Measurements from ENCODE around the gene CCDC172.

DNA sequence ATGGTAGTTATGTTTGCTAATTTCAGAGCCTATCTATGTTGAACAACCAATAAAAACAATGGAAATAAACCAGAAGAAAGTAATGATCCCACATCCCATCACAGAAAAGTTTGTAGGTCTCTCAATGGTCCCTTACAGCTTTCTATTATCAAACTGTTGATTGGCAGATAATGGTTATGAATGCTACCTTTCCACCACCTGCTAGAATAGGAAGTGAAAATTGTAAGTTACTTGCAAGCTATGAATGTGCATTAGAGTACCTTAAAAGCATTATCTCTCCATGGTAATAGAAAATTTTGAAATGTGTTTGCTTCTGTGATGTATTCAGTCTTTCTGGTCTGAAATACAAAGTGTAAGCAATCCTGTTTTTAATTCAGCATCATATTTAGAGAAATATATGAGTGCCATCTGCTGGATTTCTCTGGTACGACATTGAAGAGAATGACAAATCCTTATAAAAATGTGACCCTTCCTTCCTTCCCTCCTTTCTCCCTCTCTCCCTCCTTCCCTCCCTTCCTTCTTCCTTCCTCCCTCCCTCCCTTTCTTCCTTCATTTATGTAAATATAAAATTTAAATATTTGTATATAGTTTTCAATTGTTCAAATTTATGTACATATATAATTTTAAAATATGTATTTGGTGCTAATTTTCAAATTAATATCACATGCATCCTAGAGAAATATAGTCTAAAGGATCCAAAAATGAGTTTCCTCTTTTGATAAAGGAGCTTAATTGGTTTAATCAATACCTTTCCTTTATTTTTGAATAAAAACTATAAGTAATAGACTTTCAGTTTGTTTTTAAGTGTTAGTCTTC is 62.0 kb downstream of the CCDC172 start:
- TF ChIP-seq, protein P1, sequence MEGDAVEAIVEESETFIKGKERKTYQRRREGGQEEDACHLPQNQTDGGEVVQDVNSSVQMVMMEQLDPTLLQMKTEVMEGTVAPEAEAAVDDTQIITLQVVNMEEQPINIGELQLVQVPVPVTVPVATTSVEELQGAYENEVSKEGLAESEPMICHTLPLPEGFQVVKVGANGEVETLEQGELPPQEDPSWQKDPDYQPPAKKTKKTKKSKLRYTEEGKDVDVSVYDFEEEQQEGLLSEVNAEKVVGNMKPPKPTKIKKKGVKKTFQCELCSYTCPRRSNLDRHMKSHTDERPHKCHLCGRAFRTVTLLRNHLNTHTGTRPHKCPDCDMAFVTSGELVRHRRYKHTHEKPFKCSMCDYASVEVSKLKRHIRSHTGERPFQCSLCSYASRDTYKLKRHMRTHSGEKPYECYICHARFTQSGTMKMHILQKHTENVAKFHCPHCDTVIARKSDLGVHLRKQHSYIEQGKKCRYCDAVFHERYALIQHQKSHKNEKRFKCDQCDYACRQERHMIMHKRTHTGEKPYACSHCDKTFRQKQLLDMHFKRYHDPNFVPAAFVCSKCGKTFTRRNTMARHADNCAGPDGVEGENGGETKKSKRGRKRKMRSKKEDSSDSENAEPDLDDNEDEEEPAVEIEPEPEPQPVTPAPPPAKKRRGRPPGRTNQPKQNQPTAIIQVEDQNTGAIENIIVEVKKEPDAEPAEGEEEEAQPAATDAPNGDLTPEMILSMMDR (IDR thresholded peaks at IDR 0.05; ENCODE audit: borderline replicate concordance, extremely low read depth, low read length, poor library complexity, severe bottlenecking): peak; percentile 70
- no peak for TF ChIP-seq EZH2 (IDR thresholded peaks at IDR 0.05; ENCODE audit: borderline replicate concordance, low read depth, low read length, severe bottlenecking)

Data from DND-41 (cell line).